ENCODE measurements around the gene INPP5D.

INPP5D gene

GRCh38 chr2:233255151-233255550 is 195.0 kb downstream of the INPP5D start:
- no peak for TF ChIP-seq GATA3 (IDR thresholded peaks at IDR 0.05; ENCODE audit: low read depth, low read length)
- TF ChIP-seq GATA2 (IDR thresholded peaks at IDR 0.05; ENCODE audit: low read depth, low read length) = no peak

GRCh38 chr2:233256048-233256447 is 195.9 kb downstream of the INPP5D start:
- no peak for TF ChIP-seq GATA2 (IDR thresholded peaks at IDR 0.05; ENCODE audit: low read depth, low read length)
- no peak for TF ChIP-seq GATA3 (IDR thresholded peaks at IDR 0.05; ENCODE audit: low read depth, low read length)

Data from SH-SY5Y (cell line).